Body of pancreas (tissue), 4 donors: ENCODE measurements around the gene DCAF8.

ENCODE experiments used
- CTCF ChIP-seq, 7 experiments: fragments of 450-650 bp in 4 of 7; fragments of 200-600 bp in 3 of 7; sonication (generic) in 3 of 7; IDR thresholded peaks; one replicate each; pipeline ENCODE4 v1.5.1; 2016 to 2019; ENCODE audit warnings: antibody characterized with exemption in 7 of 7
- POLR2A ChIP-seq, 3 donors: fragments of 450-650 bp; IDR thresholded peaks; one replicate each; pipeline ENCODE4 v1.6.1; 2016; ENCODE audit warnings: antibody characterized with exemption in 3 of 3, mild to moderate bottlenecking in 2 of 3

- TF ChIP-seq POLR2A (IDR thresholded peaks at IDR 0.05), result no peak
- TF ChIP-seq CTCF (IDR thresholded peaks at IDR 0.05), result peak in 5 of 7 experiments; percentile 18 to 47 (median 42)
Measured at GRCh38 chr1:160219062-160219929, 43.1 kb downstream of the DCAF8 start.
